ENCODE data around the gene L3MBTL4.
A peak's percentile ranks its signal among the peaks of the same experiment; 100 is the strongest.

The L3MBTL4 gene

DNA sequence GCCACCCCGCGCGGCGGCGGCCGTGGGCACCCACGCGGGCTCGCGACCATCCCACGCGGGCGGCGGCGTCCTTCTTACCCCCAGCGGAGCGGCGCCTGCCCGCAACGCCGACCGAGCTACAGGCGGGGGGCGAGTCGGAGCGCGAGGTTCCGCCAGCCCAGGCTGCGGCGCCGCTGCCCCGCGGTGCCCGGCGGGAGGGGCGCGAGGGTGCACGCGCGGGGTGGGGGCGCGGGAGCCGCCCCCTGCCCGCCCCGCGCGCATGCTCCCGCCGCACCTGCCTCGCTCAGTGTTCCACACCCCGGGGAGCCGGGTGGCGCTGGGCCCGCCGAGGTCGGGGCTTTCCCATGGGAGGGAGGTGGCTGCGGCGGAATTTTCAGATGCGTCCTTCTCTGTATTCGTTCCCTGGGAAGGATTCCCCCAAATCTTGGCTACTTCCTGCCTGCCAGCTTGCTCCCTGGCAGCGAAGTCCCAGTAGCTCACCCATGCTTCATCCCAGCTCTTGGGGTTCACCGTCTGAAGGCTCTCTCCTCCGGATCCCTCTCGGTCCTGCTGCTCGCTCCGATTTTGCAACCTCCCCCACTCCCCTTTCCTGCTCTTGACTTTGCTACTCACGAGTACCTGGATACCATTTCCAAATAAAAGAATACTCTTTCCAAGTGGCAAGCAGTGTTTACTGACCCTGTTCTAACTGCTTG, at the start of gene L3MBTL4:
Gene L3MBTL4 (minus strand): TSS at position 189 of the 695 bp plus-strand sequence. CDS start 103,286 bp downstream, outside the sequence.
- TF ChIP-seq, protein P1, sequence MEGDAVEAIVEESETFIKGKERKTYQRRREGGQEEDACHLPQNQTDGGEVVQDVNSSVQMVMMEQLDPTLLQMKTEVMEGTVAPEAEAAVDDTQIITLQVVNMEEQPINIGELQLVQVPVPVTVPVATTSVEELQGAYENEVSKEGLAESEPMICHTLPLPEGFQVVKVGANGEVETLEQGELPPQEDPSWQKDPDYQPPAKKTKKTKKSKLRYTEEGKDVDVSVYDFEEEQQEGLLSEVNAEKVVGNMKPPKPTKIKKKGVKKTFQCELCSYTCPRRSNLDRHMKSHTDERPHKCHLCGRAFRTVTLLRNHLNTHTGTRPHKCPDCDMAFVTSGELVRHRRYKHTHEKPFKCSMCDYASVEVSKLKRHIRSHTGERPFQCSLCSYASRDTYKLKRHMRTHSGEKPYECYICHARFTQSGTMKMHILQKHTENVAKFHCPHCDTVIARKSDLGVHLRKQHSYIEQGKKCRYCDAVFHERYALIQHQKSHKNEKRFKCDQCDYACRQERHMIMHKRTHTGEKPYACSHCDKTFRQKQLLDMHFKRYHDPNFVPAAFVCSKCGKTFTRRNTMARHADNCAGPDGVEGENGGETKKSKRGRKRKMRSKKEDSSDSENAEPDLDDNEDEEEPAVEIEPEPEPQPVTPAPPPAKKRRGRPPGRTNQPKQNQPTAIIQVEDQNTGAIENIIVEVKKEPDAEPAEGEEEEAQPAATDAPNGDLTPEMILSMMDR (IDR thresholded peaks at IDR 0.05; ENCODE audit: extremely low read depth, missing control alignments) = no peak
- peak; percentile 82 for DNase-seq (ENCODE audit: low spot score)

DNA sequence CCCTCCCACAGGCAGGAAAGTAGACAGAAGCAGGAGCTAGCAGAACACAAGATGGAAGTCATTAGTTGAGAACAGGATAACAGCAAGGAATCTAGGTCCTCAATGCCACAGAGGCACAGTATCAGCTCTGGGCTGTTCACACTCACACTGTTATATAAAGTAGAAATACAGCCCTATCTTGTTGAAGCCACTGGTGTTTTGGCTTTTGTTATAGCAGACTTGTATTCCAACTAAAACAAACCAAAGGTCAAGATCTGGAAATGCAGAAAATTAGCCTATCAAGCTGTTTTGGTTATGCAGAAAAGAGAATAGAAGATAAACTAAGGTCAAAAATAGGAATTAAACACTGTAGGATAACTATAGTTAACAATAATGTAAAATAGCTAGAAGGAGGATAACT, 37.5 kb upstream of the L3MBTL4 start:
- DNase-seq (ENCODE audit: low spot score) = no peak
- TF ChIP-seq, protein P1 (IDR thresholded peaks at IDR 0.05; ENCODE audit: extremely low read depth, missing control alignments) = no peak

DNA sequence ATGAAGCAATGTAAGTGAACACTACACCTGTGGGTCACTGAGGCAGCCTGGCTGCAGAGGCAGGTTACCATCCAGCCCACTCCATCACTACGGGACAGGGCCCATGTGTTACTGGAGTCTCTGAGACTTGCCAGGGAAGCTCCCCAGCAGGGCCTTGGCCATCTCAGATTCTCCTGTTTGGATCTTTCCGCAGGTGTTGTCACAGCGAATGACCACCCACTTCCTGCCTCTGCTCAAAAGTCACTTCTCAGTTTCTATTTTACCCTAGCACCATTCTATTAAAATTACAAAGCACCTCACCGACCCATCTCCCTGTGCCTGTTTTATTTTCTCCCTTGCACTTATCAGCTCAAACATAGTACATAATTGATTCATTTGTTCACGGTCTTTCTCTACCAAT, 34.5 kb upstream of the L3MBTL4 start:
- TF ChIP-seq, protein P1 (IDR thresholded peaks at IDR 0.05; ENCODE audit: extremely low read depth, missing control alignments) = no peak
- DNase-seq (ENCODE audit: low spot score) = no peak

DNA sequence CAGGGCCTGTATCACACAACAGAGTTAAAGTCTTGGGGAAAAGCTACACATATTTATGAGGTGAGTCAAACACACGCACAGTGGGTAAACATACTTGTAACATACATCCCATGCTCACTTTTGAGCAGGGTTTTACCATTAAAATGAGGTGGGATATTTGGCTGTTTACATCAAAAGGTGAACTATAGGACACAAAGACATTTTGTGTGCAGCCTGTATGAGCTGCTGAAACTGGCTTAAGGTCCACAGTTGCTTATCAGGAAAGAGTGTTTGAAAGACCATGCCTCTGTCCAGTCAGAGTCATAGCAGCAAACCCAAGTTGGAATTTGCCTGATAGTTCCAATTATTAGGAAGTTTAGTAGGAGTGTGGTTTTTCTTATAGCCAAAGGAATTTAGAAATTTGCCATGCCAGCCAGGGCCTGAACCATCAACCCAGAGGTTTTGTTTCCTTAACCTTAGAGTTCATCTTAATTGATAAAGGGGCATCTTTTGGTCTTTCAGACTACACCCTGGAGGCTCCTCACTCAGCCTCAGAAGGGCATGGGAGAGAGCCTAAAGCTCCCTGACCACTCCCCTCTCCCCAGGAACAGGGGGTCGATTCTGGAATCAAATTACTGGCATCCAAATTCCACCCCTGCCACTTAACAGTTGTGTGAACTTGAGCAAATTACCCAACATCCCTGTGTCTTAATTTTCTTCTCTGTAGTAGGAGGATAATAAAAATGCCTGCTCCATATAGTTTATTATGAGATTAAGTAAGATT, 29.9 kb upstream of the L3MBTL4 start:
- TF ChIP-seq, protein P1 (IDR thresholded peaks at IDR 0.05; ENCODE audit: extremely low read depth, missing control alignments) = no peak
- no peak for DNase-seq (ENCODE audit: low spot score)

DNA sequence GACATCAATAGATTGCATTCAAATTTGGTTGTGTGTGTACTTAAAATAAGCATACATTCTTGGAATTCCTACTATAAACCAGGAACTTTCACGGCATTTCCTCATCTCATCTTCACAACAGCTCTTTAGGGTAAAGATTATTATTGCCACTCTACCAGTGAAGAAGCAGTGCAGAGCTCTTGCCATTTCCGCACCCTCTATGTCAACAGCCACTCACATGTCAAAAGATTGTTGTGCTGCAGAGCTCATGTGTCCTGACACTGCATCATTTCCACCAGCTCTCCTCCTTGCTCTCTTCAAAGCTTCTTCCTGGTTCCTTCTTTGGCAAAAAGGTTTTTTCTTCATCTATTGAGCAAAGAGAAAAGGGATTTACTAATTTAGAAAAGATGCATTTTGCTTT, 26.5 kb upstream of the L3MBTL4 start:
- no peak for DNase-seq (ENCODE audit: low spot score)
- TF ChIP-seq, protein P1 (IDR thresholded peaks at IDR 0.05; ENCODE audit: extremely low read depth, missing control alignments) = no peak

DNA sequence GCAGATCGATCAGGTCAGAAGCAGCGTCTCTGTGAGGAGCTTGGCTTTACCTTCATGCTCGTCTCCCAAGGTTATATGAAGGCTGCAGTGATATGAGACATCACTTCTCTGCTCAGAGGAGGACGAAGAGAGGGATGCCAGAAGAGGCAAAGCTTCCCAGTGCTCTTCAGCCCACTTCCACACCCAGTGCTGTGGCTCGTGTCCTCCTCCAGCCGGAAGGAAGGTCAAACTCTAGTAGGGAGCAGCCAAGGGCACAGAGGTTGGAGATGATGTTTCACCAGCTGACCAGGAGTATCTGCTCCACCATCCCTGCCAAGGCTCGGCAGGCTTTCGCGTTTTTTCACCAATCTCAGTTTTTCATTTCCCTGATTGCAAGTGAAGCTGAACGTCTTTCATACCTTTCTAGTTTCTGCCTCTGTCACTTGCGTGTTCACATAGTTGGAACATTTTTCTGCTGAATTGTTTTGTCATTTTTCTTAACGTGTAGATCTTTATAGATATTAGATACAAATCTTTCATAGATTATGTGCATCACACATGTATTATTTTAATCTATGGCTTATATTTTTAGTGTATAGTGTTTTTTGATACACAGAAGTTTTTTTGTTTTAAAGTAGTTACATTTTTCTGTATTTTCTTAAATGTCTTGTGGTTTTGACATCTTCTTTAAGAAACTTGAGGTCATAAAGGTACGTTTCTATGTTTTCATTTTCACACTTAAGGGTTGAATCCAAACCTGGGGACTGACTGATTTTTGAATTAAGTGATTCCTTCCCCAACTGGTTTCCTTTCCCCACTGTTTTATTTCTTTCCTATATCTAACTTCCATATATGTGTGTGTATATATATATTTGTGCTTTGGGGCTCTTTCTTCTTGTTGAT, 23.5 kb upstream of the L3MBTL4 start:
- TF ChIP-seq, protein P1 (IDR thresholded peaks at IDR 0.05; ENCODE audit: extremely low read depth, missing control alignments) = no peak
- no peak for DNase-seq (ENCODE audit: low spot score)

All from GM20000 (cell line).